Testis (tissue), 3 donors: ENCODE data around the gene PPP1R18. TPM values are rescaled to one million over a fixed set of nuclear protein-coding genes. Genes with fewer than 3 reads are reported as not detected.
"Not testable (repeated sequence)": the region's sequence is repeated elsewhere in the genome, so short reads cannot be mapped to it uniquely, and the experiment has no call there.

Source experiments
- DNase-seq: peaks from one replicate; pipeline ENCODE4 v3.0.0-alpha.2; 2019
- H3K27ac ChIP-seq, 2 donors: fragments of 200-600 bp; sonication (generic); one replicate each; pipeline ENCODE4 v1.5.1; 2019
- H3K27me3 ChIP-seq: fragments of 200-600 bp; sonication (generic); one replicate; pipeline ENCODE4 v1.5.1; 2019
- H3K36me3 ChIP-seq: fragments of 200-600 bp; sonication (generic); one replicate; pipeline ENCODE4 v1.5.1; 2017; ENCODE audit warnings: low read depth; ENCODE audit errors: missing control alignments
- H3K4me1 ChIP-seq: fragments of 200-600 bp; sonication (generic); one replicate; pipeline ENCODE4 v1.5.1; 2019
- H3K4me3 ChIP-seq, 2 donors: fragments of 200-600 bp; sonication (generic); one replicate each; pipeline ENCODE4 v1.5.1; 2017 to 2019
- H3K9me3 ChIP-seq: fragments of 200-600 bp; sonication (generic); one replicate; pipeline ENCODE4 v1.5.1; 2017
- POLR2A ChIP-seq: fragments of 450-650 bp; IDR thresholded peaks from one replicate; pipeline ENCODE4 v1.6.1; 2017; ENCODE audit warnings: antibody characterized with exemption, mild to moderate bottlenecking, moderate library complexity
- WGBS, 2 donors: methylation state at CpG; one replicate each; pipeline ENCODE4 v1.1.5; 2018; 5-methylcytosine and 5-hydroxymethylcytosine counted together
- intact Hi-C: fragments of 100-400 bp; cut with DNase I; formaldehyde crosslinking; loops from one replicate; pipeline ENCODE4 v1.15.1; 2023; ENCODE audit warnings: low total_unique reads
- polyA plus RNA-seq: library from polyadenylated mRNA; stranded (reverse); fragments of 350-450 nt; fragmentation: Illumina TruSeq; extraction: RNeasy Lipid Tissue Mini Kit (QIAGEN cat#74804); gene quantifications from one replicate; pipeline ENCODE4 v1.2.3, GENCODE V29; 2014; ENCODE audit warnings: low read depth, low replicate concordance; ENCODE audit not compliant: insufficient read depth
- total RNA-seq, 2 donors: library from RNA; depleted of rRNA; stranded (reverse); fragments of >200 nt; gene quantifications; one replicate each; pipeline ENCODE4 v1.2.3, GENCODE V29; 2016
- TF ChIP-seq, protein P1 (sequence below), 3 experiments: fragments of 450-650 bp in 2 of 3; fragments of 200-600 bp in 1 of 3; sonication (generic) in 1 of 3; IDR thresholded peaks; one replicate each; pipeline ENCODE4 v1.5.1; 2016 to 2019; ENCODE audit warnings: antibody characterized with exemption in 3 of 3, mild to moderate bottlenecking in 2 of 3, moderate library complexity in 1 of 3

The PPP1R18 gene
- total and polyA plus RNA-seq, 3 donors from 2014 or later, result 9.0 to 24.9 (median 9.3) TPM

DNA sequence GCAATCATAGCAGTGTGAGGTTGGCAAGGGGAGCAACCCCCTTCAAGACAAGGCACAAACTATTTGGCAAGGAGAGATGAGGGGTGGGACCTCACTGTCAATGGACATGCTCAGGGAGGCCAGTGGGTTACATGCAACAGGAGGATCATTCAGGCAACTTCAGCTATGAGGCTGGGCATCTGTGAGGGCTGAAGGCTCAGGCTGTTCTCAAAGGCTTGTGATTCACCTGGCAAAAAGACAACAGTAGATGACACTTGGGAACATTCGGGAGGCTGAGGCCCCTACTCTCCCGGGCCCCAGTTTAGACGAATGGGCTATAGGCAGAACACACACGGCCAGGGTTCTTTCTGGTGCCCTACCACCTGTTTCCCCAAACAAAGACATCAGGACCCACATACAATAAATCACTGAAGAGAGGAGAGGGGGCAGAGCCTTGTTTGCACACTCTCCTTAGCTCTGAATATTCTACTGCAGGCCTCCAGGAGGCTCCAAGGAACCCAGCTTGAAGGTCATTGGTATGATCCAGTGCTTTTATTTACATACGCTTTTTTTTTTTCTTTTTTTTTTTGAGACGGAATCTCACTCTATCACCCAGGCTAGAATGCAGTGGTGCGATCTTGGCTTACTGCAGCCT lies 41.6 kb upstream of the PPP1R18 start:
- WGBS, 2 donors, result 46 to 56% methylated on average over 7 of the region's 7 CpGs
- H3K36me3 ChIP-seq, result no peaks in the 10 kb centered on the region

DNA sequence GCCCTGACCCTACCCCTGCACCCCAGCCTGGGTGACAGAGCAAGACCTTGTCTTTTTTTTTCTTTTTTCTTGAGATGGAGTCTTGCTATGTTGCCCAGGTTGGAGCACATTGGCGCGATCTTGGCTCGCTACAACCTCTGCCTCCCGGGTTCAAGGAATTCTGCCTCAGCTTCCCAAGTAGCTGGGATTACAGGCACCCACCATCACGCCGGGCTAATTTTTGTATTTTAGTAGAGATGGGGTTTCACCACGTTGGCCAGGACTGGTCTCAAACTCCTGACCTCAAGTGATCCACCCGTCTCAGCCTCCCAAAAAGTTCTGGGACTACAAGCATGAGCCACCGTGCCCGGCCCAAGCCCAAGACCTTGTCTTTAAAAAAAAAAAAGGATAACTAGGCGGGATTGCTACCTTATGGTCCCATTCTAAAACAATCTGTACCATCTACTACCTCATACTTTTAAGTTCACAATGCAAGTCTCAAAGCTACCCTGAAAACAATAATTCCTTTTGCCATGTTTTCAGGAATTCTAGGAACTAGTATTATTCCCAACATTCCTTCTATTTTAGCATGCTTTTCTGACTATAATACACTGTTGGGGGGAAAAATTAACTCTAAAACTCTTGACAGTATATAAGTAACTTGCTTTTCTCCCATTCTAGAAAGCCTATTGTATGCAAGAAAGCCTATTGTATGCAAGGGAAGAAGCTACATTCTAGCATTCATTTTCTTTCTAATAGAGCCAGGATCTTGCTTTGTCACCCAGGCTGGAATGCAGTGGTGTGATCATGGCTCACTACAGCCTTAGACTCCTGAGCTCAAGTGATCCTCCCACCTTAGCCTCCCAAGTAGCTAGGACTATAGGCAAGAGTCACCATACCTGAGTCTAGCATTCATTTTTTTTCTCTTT lies 40.3 kb upstream of the PPP1R18 start:
- no peak for DNase-seq
- Histone ChIP-seq H3K36me3 (no peaks in the 10 kb centered on the region), H3K4me3 (no peak overlapping the region), H3K27ac (no peak overlapping the region), H3K27me3 (no peaks in the 10 kb centered on the region), H3K4me1 (peaks cover 20% of the 10 kb centered on the region), H3K9me3 (no peaks in the 10 kb centered on the region)
- TF ChIP-seq, protein P1, sequence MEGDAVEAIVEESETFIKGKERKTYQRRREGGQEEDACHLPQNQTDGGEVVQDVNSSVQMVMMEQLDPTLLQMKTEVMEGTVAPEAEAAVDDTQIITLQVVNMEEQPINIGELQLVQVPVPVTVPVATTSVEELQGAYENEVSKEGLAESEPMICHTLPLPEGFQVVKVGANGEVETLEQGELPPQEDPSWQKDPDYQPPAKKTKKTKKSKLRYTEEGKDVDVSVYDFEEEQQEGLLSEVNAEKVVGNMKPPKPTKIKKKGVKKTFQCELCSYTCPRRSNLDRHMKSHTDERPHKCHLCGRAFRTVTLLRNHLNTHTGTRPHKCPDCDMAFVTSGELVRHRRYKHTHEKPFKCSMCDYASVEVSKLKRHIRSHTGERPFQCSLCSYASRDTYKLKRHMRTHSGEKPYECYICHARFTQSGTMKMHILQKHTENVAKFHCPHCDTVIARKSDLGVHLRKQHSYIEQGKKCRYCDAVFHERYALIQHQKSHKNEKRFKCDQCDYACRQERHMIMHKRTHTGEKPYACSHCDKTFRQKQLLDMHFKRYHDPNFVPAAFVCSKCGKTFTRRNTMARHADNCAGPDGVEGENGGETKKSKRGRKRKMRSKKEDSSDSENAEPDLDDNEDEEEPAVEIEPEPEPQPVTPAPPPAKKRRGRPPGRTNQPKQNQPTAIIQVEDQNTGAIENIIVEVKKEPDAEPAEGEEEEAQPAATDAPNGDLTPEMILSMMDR (IDR thresholded peaks at IDR 0.05), result no peak
- no peak for TF ChIP-seq POLR2A
- intact Hi-C loops, result loop anchor here (10.0 kb wide), 1 partner anchor 1082 kb away; no protein-coding TSS in a partner anchor
- WGBS, 2 donors, result 88 to 90% methylated on average over 11 of the region's 11 CpGs

More for the DNA sequence above, 41.6 kb upstream of the PPP1R18 start:
- Histone ChIP-seq H3K4me3 (no peak overlapping the region), H3K4me1 (peaks cover 10% of the 10 kb centered on the region), H3K27ac (peak overlapping the region in 1 of 2 donors; percentile 32), H3K9me3 (no peaks in the 10 kb centered on the region), H3K27me3 (no peaks in the 10 kb centered on the region)
- no peak for DNase-seq
- intact Hi-C loops, result loop anchor here (10.0 kb wide), 1 partner anchor 1083 kb away; no protein-coding TSS in a partner anchor
- TF ChIP-seq, protein P1 (IDR thresholded peaks at IDR 0.05), result no peak
- TF ChIP-seq POLR2A, result no peak

DNA sequence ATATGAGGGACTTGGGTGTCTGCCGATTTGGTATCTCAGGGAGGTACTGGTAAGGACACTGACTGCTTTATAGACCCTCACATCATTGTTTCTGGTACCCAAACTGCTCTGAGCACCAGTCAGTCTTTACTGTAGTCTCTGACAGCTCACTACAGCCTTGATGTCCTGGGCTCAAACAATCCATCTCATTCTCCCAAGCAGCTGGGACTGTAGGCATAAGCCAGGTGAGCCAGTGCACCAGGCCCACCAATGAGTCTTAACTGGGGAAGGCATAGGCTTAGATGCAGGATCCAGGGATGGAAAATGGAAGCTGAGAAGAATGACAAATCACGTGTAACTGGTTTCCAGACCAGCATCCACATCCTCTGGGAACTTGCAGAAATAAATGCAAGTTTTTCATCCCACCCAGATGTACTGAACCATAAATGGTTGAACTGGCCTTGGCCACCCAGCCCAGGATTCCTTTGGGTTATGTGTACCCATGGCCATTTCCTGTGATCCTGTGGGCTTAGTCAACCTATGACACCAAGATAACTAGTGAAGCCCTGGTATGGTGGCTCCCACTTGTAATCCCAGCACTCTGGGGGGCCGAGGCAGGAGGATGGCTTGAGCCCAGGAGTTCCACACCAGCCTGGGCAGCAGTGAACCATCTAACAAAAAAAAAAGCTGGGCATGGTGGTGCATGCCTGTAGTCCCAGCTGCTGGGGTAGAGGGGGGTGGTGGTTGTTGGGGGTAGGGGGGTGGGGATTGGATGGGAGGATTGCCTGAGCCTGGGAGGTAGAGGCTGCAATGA lies 39.5 kb upstream of the PPP1R18 start:
- H3K4me1 ChIP-seq, result peaks cover 20% of the 10 kb centered on the region
- intact Hi-C loops, result loop anchor here (10.0 kb wide), 1 partner anchor 1081 kb away; no protein-coding TSS in a partner anchor
- DNase-seq, result no peak
- no peaks in the 10 kb centered on the region for H3K27me3 ChIP-seq
- no peaks in the 10 kb centered on the region for H3K36me3 ChIP-seq
- H3K9me3 ChIP-seq, result no peaks in the 10 kb centered on the region
- TF ChIP-seq, protein P1 (IDR thresholded peaks at IDR 0.05), result no peak
- TF ChIP-seq POLR2A, result no peak
- WGBS, 2 donors, result 67 to 71% methylated on average over 2 to 3 of the region's 3 CpGs
- H3K27ac ChIP-seq, result no peak overlapping the region
- H3K4me3 ChIP-seq, result no peak overlapping the region

DNA sequence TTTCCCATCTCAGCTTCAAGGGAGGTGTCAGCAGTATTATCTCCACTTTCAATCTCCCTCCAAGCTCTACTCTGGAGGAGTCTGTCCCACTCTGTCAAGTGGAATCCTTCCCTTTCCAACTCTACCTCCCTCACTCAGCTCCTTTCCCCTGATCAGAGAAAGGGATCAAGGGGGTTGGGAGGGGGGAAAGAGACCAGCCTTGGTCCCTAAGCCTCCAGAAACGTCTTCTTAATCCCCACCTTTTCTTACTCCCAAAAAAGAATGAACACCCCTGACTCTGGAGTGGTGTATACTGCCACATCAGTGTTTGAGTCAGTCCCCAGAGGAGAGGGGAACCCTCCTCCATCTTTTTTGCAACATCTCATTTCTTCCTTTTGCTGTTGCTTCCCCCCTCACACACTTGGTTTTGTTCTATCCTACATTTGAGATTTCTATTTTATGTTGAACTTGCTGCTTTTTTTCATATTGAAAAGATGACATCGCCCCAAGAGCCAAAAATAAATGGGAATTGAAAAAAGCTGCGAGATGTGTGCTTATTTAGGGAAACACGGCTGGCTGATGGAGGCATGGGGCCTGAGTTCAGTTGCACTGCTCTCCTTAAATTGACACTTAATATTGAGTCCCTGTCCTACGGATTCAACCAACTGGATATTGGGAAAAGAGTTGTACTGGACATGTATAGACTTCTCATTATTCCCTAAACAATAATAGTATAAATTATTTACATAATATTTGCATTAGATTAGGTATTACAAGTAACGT lies 38.6 kb upstream of the PPP1R18 start:
- H3K9me3 ChIP-seq, result no peaks in the 10 kb centered on the region
- no peak overlapping the region for H3K4me3 ChIP-seq
- no peaks in the 10 kb centered on the region for H3K27me3 ChIP-seq
- intact Hi-C loops, result loop anchor here (10.0 kb wide), 1 partner anchor 1080 kb away; no protein-coding TSS in a partner anchor
- H3K36me3 ChIP-seq, result no peaks in the 10 kb centered on the region
- H3K4me1 ChIP-seq, result peaks cover 20% of the 10 kb centered on the region
- no peak overlapping the region for H3K27ac ChIP-seq
- no peak for TF ChIP-seq POLR2A
- TF ChIP-seq, protein P1 (IDR thresholded peaks at IDR 0.05), result no peak
- DNase-seq, result no peak
- WGBS, 2 donors, result 46 to 47% methylated on average over 6 of the region's 6 CpGs

DNA sequence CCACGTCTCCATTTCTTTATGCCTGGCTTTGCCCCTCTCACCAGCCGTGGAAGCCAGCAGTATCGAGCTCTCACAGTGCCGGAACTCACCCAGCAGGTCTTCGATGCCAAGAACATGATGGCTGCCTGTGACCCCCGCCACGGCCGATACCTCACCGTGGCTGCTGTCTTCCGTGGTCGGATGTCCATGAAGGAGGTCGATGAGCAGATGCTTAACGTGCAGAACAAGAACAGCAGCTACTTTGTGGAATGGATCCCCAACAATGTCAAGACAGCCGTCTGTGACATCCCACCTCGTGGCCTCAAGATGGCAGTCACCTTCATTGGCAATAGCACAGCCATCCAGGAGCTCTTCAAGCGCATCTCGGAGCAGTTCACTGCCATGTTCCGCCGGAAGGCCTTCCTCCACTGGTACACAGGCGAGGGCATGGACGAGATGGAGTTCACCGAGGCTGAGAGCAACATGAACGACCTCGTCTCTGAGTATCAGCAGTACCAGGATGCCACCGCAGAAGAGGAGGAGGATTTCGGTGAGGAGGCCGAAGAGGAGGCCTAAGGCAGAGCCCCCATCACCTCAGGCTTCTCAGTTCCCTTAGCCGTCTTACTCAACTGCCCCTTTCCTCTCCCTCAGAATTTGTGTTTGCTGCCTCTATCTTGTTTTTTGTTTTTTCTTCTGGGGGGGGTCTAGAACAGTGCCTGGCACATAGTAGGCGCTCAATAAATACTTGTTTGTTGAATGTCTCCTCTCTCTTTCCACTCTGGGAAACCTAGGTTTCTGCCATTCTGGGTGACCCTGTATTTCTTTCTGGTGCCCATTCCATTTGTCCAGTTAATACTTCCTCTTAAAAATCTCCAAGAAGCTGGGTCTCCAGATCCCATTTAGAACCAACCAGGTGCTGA lies 37.6 kb upstream of the PPP1R18 start:
- 68 to 75% methylated on average over 18 to 29 of the region's 29 CpGs for WGBS, 2 donors
- not testable (repeated sequence) for H3K4me3 ChIP-seq, DNase-seq, H3K27me3 ChIP-seq, H3K36me3 ChIP-seq, H3K27ac ChIP-seq, H3K9me3 ChIP-seq
- intact Hi-C loops, result loop anchor here (2.0 to 10.0 kb wide), 2 partner anchors 45 to 1079 kb away; no protein-coding TSS in a partner anchor
- H3K4me1 ChIP-seq, result peaks cover 20% of the 10 kb centered on the region
